ENCODE measurements around the gene UBR4. TPM values are rescaled to one million over a fixed set of nuclear protein-coding genes. Genes with fewer than 3 reads are reported as not detected.

Gene UBR4
- total and polyA plus RNA-seq, 11 donors = 44.8 to 150 (median 87.2) TPM

DNA sequence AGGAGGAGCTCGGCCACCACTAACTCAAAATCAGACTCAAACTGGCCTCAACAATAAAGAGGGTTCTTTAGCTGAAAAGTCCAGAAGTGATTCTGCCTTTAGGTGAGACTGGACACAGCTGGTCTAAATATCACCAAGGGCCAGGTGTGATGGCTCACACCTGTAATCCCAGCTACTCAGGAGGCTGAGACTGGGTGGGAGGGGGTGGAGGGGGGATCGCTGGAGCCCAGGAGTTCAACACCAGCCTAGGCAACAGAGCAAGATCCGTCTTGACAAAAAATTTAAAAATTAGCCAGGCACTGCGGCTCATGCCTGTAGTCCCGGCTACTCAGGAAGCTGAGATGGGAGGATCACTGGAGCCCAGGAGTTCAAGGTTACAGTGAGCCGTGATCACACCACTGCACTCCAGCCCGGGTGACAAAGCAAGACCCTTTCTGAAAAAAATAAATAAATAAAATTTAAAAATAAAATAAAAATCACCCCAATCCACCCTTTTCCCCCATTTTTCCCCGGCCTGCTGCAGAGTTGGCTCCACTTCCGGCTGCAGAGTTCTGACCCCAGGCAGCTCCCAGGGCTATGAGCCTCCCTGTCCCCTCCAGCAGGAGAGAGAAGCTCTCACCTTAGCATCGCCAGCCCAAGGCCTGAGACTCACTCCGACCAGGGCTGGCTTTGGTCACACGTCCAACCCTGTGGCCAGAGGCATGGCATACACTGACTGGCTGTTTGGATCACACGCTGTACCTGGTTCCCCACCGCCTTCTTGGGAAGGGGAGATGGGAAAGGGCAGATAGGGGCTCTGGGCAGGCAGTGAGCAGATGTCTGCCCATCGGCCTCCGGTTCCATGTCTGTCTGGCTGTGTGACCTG lies 166.3 kb downstream of the UBR4 start:
- no peaks in the 10 kb centered on the region for H3K4me1 ChIP-seq
- TF ChIP-seq, protein P1, sequence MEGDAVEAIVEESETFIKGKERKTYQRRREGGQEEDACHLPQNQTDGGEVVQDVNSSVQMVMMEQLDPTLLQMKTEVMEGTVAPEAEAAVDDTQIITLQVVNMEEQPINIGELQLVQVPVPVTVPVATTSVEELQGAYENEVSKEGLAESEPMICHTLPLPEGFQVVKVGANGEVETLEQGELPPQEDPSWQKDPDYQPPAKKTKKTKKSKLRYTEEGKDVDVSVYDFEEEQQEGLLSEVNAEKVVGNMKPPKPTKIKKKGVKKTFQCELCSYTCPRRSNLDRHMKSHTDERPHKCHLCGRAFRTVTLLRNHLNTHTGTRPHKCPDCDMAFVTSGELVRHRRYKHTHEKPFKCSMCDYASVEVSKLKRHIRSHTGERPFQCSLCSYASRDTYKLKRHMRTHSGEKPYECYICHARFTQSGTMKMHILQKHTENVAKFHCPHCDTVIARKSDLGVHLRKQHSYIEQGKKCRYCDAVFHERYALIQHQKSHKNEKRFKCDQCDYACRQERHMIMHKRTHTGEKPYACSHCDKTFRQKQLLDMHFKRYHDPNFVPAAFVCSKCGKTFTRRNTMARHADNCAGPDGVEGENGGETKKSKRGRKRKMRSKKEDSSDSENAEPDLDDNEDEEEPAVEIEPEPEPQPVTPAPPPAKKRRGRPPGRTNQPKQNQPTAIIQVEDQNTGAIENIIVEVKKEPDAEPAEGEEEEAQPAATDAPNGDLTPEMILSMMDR (IDR thresholded peaks at IDR 0.05) = no peak
- TF ChIP-seq POLR2A (IDR thresholded peaks at IDR 0.05) = no peak
- DNase-seq = no peak
- intact Hi-C loops (cut with DNase I) = no loop called here
- H3K36me3 ChIP-seq = no peaks in the 10 kb centered on the region
- no peak for ATAC-seq
- peaks cover 4 to 48% (median 19%) of the 10 kb centered on the region in 9 donors for H3K27me3 ChIP-seq
- 77 to 81% (median 78%) methylated on average over 16 of the region's 16 CpGs for WGBS, 4 donors
- no peak overlapping the region for H3K27ac ChIP-seq
- no peaks in the 10 kb centered on the region for H3K9me3 ChIP-seq
- H3K4me3 ChIP-seq = no peak overlapping the region

DNA sequence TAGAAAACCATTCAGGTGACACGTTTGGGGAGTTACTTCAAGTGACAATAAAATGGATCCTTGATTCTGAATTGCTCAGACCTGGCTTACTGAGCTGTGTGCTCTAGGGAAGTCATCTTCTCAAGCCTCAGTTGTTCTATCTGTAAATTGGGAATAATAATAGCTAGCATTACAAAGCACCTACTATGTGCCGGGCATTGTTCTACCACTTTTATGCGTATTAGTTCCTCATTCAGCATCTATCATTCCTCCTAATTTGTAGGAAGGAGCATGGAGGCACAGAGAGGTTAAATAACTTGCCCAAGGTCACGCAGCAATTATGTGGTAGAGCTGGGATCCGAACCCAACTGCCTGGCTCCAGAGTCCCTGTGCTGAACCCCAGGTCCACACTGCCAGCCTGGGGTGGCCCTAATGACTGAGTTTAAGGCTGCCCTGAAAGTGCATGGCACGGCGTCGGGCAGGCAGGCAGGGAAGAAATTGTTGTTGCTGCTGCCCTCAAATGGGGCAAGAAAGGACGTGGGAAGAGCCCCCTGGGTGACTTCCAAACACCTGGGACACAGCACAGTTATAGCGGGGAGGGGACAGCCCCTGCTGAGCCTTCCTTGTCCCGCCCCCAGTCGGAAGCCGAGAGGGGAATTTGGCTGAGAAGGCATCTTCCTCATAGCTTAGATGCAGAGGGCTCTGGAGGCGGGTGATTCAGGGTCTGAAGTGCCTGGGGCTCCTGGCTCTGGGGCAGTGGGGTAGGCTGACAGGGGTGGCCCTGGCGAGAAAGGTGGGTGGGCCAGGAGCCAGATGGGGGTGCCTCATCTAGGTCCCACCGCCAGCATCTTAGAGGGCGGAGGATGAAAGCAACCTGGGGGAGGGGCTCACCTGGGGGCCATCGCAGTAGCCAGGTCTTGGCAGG lies 167.1 kb downstream of the UBR4 start:
- WGBS, 4 donors = 53 to 63% (median 58%) methylated on average over 18 of the region's 18 CpGs
- peaks cover 4 to 54% (median 19%) of the 10 kb centered on the region in 9 donors for H3K27me3 ChIP-seq
- no peaks in the 10 kb centered on the region for H3K9me3 ChIP-seq
- no peaks in the 10 kb centered on the region for H3K36me3 ChIP-seq
- H3K27ac ChIP-seq = no peak overlapping the region
- no peaks in the 10 kb centered on the region for H3K4me1 ChIP-seq
- intact Hi-C loops (cut with DNase I) = no loop called here
- ATAC-seq (no peak), DNase-seq (no peak)
- TF ChIP-seq, protein P1 (IDR thresholded peaks at IDR 0.05) = no peak
- TF ChIP-seq POLR2A (IDR thresholded peaks at IDR 0.05) = no peak
- no peak overlapping the region for H3K4me3 ChIP-seq

- intact Hi-C loops (cut with DNase I) = no loop called here
- no peaks in the 10 kb centered on the region for H3K9me3 ChIP-seq
- TF ChIP-seq, protein P1 (IDR thresholded peaks at IDR 0.05) = no peak
- TF ChIP-seq POLR2A (IDR thresholded peaks at IDR 0.05) = no peak
- WGBS, 4 donors = 71 to 90% (median 81%) methylated on average over 2 to 4 of the region's 4 CpGs
- no peak overlapping the region for H3K4me3 ChIP-seq
- no peak for ATAC-seq
- H3K27ac ChIP-seq = no peak overlapping the region
- H3K36me3 ChIP-seq = no peaks in the 10 kb centered on the region
- no peaks in the 10 kb centered on the region for H3K4me1 ChIP-seq
- DNase-seq = no peak
- H3K27me3 ChIP-seq = peaks cover 4 to 50% (median 19%) of the 10 kb centered on the region in 9 donors
Measured at GRCh38 chr1:19040010-19040680, 169.9 kb downstream of the UBR4 start.
